ENCODE measurements around the gene ARSI.

Gene ARSI

DNA sequence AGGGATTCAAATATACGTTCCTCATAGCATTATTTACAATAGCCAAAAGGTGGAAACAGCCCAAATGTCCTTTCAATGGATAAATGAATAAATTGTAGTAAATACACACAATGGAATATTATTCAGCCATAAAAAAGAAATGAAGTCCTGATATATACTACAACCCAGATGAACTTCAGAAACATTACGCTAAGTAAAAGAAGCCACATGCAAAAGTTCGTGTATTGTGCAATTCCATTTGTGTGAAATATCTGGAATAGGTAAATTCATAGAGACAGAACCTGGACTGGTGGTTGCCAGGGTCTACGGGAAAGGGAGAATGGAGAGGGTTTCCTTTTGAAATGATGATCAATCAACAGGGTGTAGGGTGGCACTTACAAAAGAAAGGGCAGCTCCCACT lies 12.5 kb upstream of the ARSI start:
- TF ChIP-seq, protein P1, sequence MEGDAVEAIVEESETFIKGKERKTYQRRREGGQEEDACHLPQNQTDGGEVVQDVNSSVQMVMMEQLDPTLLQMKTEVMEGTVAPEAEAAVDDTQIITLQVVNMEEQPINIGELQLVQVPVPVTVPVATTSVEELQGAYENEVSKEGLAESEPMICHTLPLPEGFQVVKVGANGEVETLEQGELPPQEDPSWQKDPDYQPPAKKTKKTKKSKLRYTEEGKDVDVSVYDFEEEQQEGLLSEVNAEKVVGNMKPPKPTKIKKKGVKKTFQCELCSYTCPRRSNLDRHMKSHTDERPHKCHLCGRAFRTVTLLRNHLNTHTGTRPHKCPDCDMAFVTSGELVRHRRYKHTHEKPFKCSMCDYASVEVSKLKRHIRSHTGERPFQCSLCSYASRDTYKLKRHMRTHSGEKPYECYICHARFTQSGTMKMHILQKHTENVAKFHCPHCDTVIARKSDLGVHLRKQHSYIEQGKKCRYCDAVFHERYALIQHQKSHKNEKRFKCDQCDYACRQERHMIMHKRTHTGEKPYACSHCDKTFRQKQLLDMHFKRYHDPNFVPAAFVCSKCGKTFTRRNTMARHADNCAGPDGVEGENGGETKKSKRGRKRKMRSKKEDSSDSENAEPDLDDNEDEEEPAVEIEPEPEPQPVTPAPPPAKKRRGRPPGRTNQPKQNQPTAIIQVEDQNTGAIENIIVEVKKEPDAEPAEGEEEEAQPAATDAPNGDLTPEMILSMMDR (IDR thresholded peaks at IDR 0.05; ENCODE audit: insufficient read depth, missing control alignments), result no peak
- FAIRE-seq (no peak), DNase-seq (ENCODE audit: insufficient read length, low spot score) (no peak)

DNA sequence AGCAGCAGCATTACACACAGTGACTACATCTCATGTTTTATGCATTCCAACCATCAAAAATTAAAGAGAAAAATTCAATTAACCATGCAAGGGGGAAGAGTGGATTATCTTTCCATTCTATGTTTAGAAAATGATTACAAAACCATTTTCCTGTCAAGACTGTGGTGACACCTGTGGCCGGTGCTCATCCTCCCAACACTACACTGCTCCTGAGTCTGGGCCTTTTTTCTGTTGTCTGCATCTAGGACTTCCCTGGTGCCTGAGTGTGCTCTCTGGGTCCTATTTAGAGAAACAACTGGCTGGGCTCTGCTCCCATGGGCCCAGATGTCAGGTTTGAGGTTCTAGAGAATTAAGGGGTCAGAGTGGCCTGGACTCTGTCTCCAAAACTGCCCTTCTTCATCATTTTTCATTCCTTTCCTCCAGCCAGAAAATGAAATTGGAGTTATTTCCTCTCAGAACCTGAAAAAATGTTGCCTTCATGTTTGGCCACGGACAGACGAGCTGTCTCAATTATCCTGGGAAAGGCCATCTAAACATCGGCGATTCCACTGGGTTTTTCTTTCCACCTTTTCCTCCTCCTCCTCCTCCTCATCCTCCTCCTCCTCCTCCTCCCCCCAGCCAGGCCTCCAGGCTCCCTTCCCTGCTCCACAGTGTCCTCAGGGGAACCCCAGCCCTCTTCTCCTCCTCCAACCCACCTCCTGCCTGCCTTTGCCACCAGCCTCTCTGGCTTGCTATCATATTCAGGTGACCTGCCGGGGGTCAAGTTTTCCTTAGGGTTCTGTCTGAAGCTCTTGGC lies 11.4 kb upstream of the ARSI start:
- TF ChIP-seq, protein P1 (IDR thresholded peaks at IDR 0.05; ENCODE audit: insufficient read depth, missing control alignments), result no peak
- FAIRE-seq (no peak), DNase-seq (ENCODE audit: insufficient read length, low spot score) (no peak)

DNA sequence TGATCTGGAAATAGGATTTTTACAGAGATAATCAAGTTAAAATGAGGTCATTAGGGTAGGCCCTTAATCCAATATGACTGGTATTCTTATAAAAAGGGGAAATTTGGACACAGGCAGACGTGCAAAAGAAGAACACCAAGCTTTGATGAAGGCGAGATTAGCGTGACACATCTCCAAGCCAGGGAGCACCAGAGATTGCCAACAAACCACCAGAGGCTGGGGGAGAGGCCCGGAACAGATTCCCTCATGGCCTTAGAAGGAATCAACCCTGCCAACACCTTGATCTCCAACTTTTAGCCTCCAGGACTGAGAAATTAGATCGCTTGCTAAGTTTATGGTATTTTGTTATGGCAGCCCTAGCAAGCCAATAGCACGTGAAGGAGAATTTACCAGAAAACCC lies 10.8 kb upstream of the ARSI start:
- FAIRE-seq (no peak), DNase-seq (ENCODE audit: insufficient read length, low spot score) (no peak)
- TF ChIP-seq, protein P1 (IDR thresholded peaks at IDR 0.05; ENCODE audit: insufficient read depth, missing control alignments), result no peak

DNA sequence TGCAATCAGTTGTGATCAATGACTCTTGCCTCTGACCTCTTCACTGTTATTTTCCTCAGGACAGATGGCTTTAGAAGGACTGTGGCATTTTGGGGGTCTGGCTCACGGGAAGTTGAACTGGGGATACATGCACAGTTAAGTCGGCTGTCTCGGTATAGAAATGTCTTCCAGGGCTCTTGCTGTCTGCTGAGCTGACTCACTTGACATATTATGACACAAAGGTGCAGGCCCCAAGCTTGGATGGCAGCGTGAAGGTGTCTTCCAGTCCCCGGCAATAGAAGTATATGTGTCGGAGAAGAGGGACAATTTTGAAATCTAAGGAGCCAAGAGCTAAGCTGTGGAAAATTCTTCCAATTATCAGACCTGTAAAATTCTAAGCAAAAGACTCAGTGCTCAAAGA lies 9.8 kb upstream of the ARSI start:
- no peak for DNase-seq (ENCODE audit: insufficient read length, low spot score)
- TF ChIP-seq, protein P1 (IDR thresholded peaks at IDR 0.05; ENCODE audit: insufficient read depth, missing control alignments), result no peak
- FAIRE-seq, result no peak

DNA sequence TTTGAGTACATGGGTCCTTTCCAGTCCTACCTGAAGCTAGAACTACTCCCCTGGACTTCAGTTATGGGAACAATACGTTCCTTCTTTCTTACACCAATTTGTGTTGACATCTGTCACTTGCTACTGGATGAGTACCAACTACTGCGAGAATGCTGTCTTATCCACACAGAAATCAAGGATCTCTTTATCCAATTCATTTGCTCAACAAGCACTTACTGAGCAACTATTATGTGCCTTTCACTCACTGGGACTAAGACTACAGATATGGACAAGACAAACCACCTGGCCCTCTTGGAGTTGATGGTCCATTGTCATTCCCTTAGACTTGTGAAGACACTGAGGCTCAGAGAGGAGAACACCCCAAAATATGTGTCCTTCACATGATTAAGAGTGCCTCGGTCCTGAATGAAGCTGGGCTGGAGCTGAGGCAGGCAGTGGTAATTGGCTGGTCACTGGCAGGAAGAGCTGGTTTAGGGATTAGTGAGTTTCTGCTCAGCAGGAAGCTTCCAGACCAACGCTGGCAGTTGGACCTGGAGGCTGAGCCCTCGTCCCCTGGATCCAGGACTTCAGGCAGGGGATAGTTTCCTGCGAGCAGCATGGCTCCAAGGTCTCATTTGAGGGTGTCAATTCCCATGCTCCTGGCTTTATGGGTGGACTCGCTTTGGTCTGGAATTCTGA lies 8.4 kb upstream of the ARSI start:
- no peak for DNase-seq (ENCODE audit: insufficient read length, low spot score)
- no peak for FAIRE-seq
- TF ChIP-seq, protein P1 (IDR thresholded peaks at IDR 0.05; ENCODE audit: insufficient read depth, missing control alignments), result no peak

DNA sequence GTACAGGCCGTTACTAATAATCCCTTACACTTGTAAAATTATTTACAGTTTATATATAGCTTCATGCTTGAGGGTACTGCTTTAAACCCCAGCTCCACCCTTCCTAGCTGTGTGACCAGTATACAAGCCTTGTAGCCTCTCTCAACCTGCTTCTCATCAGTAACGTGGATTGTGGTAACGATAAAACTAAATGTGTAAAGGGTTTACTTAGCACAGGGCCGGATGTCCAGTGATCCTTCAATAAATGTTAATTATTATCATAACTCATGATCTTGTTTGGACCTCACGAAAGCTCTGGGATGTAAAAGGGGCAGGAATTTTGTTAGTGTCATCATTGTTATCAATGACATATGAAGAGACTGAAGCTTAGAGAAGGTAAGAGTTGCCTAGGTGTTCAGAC lies 7.5 kb upstream of the ARSI start:
- DNase-seq (ENCODE audit: insufficient read length, low spot score) (no peak), FAIRE-seq (no peak)
- TF ChIP-seq, protein P1 (IDR thresholded peaks at IDR 0.05; ENCODE audit: insufficient read depth, missing control alignments), result no peak

DNA sequence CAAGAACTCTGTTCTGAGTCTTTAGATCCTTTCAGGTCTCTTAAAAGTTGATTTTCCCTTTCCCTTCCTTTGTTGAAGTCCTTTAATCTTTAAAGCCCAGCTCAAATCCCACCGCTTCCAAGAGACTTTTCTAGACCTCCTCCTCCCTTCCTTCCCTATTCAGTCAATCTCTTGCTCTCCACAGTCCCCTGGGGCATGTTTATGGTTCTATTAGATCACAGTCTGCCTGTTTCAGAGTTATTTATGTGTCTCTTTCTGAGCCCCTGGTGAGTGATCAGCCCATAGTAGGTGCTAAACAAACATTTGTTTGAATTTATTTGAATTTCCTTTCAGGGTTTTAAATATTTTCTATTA lies 7.2 kb upstream of the ARSI start:
- FAIRE-seq, result no peak
- DNase-seq (ENCODE audit: insufficient read length, low spot score), result no peak
- TF ChIP-seq, protein P1 (IDR thresholded peaks at IDR 0.05; ENCODE audit: insufficient read depth, missing control alignments), result no peak

Data from D721Med (cell line).